ENCODE results near the gene MUL1.

The MUL1 gene, protein sequence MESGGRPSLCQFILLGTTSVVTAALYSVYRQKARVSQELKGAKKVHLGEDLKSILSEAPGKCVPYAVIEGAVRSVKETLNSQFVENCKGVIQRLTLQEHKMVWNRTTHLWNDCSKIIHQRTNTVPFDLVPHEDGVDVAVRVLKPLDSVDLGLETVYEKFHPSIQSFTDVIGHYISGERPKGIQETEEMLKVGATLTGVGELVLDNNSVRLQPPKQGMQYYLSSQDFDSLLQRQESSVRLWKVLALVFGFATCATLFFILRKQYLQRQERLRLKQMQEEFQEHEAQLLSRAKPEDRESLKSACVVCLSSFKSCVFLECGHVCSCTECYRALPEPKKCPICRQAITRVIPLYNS

GRCh38 chr1:20507564-20508410 lies at the start of gene MUL1:
TSS of gene MUL1 (minus strand) at chr1:20508151. CDS start at chr1:20508024, 127 bp downstream.
- DNase-seq (ENCODE audit: low read depth in 1 of 2, low spot score in 1 of 2): peak; percentile 80 to 91

DNA sequence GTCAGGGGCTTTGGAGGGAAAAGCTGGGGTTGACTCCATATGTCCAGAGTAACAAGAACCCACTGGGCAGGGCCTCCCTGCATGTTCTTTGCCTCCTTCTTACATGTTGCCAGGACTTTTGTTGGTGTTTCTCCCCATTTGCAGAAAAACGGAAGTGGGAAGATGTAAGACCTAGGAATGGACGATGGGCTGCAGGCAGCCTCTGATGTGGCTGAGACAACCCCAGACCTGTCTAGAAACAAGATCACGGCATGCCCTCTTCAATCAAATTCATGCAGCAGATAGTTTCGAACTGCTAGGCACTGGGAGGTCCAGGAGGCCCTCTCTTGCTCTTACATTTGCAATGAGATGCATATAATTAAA lies 47.8 kb upstream of the MUL1 start:
- no peak for DNase-seq (ENCODE audit: low read depth in 1 of 2, low spot score in 1 of 2)

DNA sequence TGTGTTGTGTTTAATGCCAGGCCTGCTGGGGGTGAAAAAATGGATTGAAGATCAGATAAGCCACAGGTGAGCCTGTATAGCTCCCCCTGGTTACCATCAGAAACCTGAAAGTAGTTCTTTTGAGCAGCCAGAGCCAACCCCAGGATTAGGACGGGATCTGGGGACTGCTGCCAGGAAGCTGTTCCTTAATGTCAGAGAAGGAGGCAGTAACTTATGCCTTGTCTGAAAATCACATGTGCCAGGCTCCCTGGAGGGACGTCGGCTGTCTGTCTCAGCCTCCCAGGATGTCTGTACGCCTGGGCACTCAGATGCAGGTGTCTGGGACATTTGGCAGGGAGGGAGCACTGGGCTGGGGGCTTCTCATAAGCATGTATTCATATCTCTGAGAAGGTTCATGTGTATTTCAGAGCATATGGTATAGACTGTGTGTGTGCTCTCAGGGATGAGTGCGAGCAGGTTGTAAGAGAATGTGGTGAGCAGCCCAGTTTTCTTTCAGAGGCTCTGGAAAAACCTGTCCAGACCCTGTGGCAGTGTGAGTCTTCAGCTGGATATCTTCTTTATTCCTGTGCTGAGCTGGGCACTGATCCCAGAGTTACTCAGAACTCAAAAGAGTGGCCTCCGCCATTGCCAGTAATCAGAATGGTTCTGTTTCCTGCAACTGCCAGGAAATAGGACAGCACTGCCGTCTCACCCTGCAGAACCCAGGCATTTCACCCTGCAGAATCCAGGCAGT lies 47.2 kb upstream of the MUL1 start:
- DNase-seq (ENCODE audit: low read depth in 1 of 2, low spot score in 1 of 2): no peak

GRCh38 chr1:20552728-20553445 lies 44.9 kb upstream of the MUL1 start:
- DNase-seq (ENCODE audit: low read depth in 1 of 2, low spot score in 1 of 2): no peak

GRCh38 chr1:20551945-20552727 lies 44.2 kb upstream of the MUL1 start, which contains the start of gene FAM43B:
TSS of gene FAM43B (plus strand) at chr1:20552573. CDS start at chr1:20552974, 401 bp downstream.
- no peak for DNase-seq (ENCODE audit: low read depth in 1 of 2, low spot score in 1 of 2)

DNA sequence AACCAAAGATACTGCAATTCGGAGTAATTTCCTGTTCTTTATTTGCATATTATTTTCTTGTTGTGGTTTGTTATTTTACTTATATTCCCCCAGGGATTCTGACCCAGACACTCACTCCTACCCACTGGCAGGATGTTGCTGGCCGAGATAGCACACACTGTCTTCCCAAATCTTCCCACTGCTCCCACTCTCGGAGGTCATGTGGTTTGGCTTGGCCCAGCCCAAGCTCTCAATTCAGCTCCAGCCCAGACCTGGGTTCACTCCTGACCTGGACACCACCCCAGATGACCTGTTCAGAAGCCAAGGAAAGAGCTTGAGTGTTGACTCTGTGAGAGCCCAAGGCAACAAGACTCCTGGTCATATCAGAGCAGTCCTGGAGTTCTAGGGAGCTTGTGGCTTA lies 43.2 kb upstream of the MUL1 start:
- DNase-seq (ENCODE audit: low read depth in 1 of 2, low spot score in 1 of 2): no peak

- no peak for DNase-seq (ENCODE audit: low read depth in 1 of 2, low spot score in 1 of 2)
Observed at GRCh38 chr1:20546637-20547036, 38.7 kb upstream of the MUL1 start.

- no peak for DNase-seq (ENCODE audit: low read depth in 1 of 2, low spot score in 1 of 2)
Observed at GRCh38 chr1:20540281-20540680, 32.3 kb upstream of the MUL1 start.

DNA sequence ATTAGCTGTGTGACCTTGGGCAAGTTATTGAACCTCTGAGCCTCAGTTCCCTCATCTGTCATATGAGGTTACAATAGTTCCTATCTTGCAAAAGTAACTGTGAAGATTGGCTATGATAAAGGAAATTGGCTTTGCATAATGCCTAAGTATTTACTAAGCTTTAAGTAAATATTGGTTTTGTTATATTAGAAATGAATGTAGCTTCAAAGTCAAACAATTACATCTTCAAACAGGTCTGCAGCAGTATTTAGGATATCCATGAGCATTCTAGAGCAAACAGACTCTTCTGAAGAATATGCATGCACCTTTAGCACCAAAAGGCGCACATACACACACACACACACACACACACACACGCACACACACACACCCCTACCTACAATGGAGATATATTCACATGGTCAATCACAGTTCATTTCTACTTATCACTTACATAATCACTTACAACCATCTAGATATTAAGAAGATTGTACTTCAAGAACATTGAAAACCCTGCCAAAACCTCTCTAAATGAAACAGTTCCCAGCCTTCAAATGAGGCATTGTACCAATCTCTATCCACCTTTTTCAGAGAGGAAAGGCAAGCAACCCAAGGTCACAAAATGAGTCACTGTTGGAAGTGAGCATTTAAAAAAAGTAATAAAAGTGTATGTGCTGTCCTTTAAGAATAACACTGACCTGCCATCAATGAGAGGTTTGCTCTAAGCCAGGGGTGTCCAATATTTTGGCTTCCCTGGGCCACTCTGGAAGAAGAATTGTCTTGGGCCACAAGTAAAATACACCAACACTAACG lies 31.0 kb upstream of the MUL1 start:
- DNase-seq (ENCODE audit: low read depth in 1 of 2, low spot score in 1 of 2): no peak

GRCh38 chr1:20538227-20538626 lies 30.3 kb upstream of the MUL1 start:
- DNase-seq (ENCODE audit: low read depth in 1 of 2, low spot score in 1 of 2): no peak

DNA sequence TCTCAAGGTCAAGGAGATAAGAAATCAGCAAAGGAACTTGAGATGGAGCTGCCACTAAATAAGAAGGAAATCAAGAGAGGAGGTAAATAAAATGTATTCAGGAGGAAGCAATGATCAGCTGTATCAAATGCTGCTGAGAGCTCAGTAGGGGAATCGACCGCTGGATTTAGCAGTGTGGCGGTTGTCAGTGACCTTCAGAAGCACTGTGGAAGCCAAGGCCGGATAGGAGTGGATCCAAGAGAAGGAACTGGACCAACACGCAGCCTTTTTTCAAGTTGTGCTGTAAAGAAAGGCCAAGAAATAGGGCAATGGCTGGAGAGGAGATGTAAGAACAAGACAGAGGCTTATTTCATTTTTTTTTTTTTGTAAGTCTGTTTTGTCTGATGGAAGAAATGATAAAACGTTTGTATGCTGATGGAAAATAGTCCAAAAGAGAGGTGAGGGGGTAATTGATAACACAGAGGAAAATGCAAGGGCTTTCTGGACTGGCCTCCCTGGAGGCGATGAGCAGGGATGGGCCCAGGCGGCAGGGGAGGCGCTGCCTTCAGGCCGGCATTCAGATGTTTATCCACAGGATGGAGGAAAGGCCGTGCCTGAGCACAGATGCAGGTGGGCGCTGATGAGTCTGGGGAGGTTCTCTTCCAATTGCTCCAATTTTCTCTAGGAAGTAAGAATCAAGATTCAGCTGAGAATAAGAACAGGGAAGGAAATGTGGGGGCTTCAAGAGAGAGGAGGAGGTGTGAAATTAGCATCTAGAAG lies 26.9 kb upstream of the MUL1 start:
- DNase-seq (ENCODE audit: low read depth in 1 of 2, low spot score in 1 of 2): no peak

DNA sequence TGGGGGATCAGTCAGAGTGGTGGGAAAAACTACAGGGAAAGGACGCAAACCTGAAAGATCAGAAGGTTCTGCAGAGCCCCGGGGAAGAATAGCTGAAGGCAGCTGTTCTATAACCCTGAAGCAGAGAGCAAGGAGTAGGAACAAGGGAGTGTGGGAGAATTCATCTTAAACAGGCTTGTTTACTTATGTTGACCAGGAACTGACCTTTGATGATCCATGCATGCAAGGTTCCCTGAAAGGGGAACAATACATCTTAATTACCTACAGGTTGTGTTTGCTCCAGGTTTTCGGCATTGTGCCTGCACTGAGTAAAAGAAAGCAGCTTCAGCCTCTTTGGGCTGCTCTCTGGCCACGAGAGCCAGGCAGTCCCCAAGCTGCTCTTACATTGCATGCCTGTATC lies 25.7 kb upstream of the MUL1 start:
- DNase-seq (ENCODE audit: low read depth in 1 of 2, low spot score in 1 of 2): no peak

DNA sequence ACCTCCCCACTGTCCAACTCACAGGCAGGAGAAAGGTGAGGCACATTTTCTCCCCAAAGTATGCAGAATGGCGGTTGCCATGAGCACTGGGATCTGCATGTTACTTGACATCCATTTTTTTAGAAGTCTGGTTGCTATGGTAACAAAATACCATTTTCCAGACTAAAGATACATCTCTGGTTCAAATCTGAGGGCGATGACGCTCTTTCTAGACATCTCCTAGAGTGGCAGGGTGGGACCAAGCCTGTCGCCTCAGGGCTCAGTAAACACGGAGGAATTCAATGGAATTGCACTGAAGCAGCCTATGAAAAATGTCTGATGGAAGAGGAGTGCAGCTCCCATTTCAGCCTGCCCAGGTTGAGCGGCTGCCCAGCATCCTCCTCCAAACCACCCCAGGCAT lies 22.9 kb upstream of the MUL1 start:
- no peak for DNase-seq (ENCODE audit: low read depth in 1 of 2, low spot score in 1 of 2)

GRCh38 chr1:20530306-20530705 lies 22.4 kb upstream of the MUL1 start:
- DNase-seq (ENCODE audit: low read depth in 1 of 2, low spot score in 1 of 2): no peak

- DNase-seq (ENCODE audit: low read depth in 1 of 2, low spot score in 1 of 2): no peak
Observed at GRCh38 chr1:20528221-20528620, 20.3 kb upstream of the MUL1 start.

- no peak for DNase-seq (ENCODE audit: low read depth in 1 of 2, low spot score in 1 of 2)
Observed at GRCh38 chr1:20526267-20526666, 18.3 kb upstream of the MUL1 start.

DNA sequence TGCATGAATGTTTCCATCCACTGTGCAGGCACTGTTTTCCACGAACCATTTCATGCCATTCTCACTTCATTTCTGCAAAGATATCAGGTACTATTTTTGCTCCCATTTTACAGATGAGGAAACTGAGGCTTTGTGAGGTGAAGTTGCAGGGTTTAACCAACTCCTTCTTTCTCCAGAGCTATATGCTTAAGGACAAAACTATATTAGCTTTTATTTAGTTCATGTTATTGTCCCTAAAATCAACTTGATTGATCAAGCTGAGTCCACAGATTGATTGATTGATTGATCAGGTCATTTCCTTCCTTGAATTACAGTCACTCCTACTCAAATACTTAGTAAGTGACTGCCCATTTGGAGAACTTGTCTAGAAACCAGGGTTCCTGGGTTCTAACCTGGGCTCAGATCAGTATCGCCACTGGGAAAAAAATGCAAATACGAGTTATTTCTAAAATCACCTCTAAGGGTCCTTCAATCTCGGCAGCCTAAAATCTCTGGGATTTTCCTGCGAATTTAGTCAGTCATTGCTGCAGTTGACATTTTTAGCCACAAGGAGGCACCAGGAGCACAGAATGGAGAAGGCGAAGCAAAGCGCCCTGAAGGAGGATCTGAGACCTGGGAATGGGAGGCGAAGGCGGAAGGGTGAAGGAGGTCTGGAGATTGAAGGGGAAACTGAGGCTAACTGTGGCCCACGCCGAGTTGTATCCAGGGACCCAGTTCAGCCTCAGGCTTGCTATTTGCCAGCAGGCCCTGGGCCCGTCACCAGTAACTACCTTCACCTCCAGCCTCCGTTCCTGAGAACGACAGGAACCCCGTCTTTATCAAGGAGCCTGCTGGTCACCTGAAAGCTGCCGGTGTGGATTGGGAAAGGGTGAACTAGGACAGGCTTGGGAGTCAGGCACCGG lies 14.3 kb upstream of the MUL1 start:
- peak; percentile 20 to 27 for DNase-seq (ENCODE audit: low read depth in 1 of 2, low spot score in 1 of 2)

Data from stimulated activated CD4-positive, alpha-beta T cell treated with anti-CD3 and anti-CD28 coated beads, Interleukin-15, amount 100 ng/mL, for 1 hour (primary cell).